GM12878 (cell line): ENCODE results near the gene SLC30A7.

ENCODE experiments used
- CHD4 ChIP-seq: fragments of 200-600 bp; sonication (generic); IDR thresholded peaks from 2 replicates; pipeline ENCODE4 v1.6.1; 2016; ENCODE audit warnings: mild to moderate bottlenecking
- CTCF ChIP-seq, 3 experiments: IDR thresholded peaks in 2 of 3; conservative IDR thresholded peaks in 1 of 3; 2 replicates each; pipeline ENCODE4 v1.5.1; 2011; ENCODE audit warnings: low read depth in 3 of 3, low read length in 3 of 3, mild to moderate bottlenecking in 3 of 3, control low read depth in 2 of 3, moderate library complexity in 2 of 3, inconsistent platforms in 1 of 3, mixed read lengths in 1 of 3; ENCODE audit not compliant: control insufficient read depth in 2 of 3, insufficient read depth in 1 of 3; ENCODE audit errors: extremely low read depth in 1 of 3
- KAT2A ChIP-seq: conservative IDR thresholded peaks from 2 replicates; pipeline ENCODE4 v1.6.1; 2011; ENCODE audit warnings: low read depth, low read length; ENCODE audit not compliant: control insufficient read depth
- NR2C2 ChIP-seq: IDR thresholded peaks from 2 replicates; pipeline ENCODE4 v1.6.1; 2011; ENCODE audit warnings: borderline replicate concordance, low read depth; ENCODE audit not compliant: control insufficient read depth, insufficient read length
- POLR2A ChIP-seq: IDR thresholded peaks from 2 replicates; pipeline ENCODE4 v1.6.1; 2011; ENCODE audit warnings: low read depth, mild to moderate bottlenecking, low read length
- POLR2AphosphoS2 ChIP-seq: IDR thresholded peaks from 2 replicates; pipeline ENCODE4 v1.6.1; 2011; ENCODE audit warnings: low read depth, mild to moderate bottlenecking, low read length, improper control_type of control experiment, moderate library complexity
- SP1 ChIP-seq: IDR thresholded peaks from one replicate; pipeline ENCODE4 v1.6.1; 2011; ENCODE audit warnings: low read depth, low read length
- SRF ChIP-seq, 2 experiments: IDR thresholded peaks; 2 replicates each; pipeline ENCODE4 v1.6.1; 2011; ENCODE audit warnings: low read depth in 2 of 2, low read length in 2 of 2, mild to moderate bottlenecking in 1 of 2, moderate library complexity in 1 of 2
- ZNF24 ChIP-seq: fragments of 450-650 bp; IDR thresholded peaks from 2 replicates; pipeline ENCODE4 v1.6.1; 2017; ENCODE audit warnings: antibody characterized with exemption, mild to moderate bottlenecking

DNA sequence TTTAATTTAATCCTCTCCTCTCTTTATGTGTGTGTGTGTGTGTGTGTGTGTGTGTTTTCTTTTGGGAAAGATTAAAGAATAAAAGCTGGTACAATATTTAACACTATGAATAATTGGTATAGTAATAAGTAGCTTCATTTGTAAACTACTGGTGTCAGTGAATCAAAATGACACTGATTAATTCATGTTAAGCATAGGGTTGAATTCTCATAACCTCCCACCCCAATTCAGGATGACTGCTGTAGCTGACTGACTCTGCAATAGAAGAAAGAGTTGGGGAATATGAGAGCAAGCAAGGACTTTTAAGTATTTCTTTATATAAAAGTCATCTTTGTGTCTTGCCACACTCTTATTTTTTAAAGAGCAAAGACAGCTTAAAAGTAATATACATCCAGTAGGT lies 13.1 kb downstream of the SLC30A7 start:
- TF ChIP-seq CHD4, result no peak
- TF ChIP-seq SRF (IDR thresholded peaks at IDR 0.05; ENCODE audit: low read depth in 2 of 2, low read length in 2 of 2), result no peak
- no peak for TF ChIP-seq SP1
- no peak for TF ChIP-seq POLR2AphosphoS2
- no peak for TF ChIP-seq POLR2A
- TF ChIP-seq NR2C2, result no peak
- no peak for TF ChIP-seq CTCF (IDR thresholded peaks at IDR 0.05 in 2 of 3, conservative IDR thresholded peaks at IDR 0.05 in 1 of 3; ENCODE audit: control insufficient read depth in 2 of 3, extremely low read depth in 1 of 3, insufficient read depth in 1 of 3, low read depth in 3 of 3, low read length in 3 of 3)
- no peak for TF ChIP-seq ZNF24
- no peak for TF ChIP-seq KAT2A
